HG02798 (cell line): ENCODE measurements around the gene PCBP4.
A peak's percentile ranks its signal among the peaks of the same experiment; 100 is the strongest.

Experiments
- ATAC-seq: cut with Tn5 transposase; IDR thresholded peaks from one replicate; pipeline ENCODE4 v1.9.1; 2021; ENCODE audit warnings: mild to moderate bottlenecking; ENCODE audit not compliant: unreplicated experiment, poor library complexity

Gene PCBP4

DNA sequence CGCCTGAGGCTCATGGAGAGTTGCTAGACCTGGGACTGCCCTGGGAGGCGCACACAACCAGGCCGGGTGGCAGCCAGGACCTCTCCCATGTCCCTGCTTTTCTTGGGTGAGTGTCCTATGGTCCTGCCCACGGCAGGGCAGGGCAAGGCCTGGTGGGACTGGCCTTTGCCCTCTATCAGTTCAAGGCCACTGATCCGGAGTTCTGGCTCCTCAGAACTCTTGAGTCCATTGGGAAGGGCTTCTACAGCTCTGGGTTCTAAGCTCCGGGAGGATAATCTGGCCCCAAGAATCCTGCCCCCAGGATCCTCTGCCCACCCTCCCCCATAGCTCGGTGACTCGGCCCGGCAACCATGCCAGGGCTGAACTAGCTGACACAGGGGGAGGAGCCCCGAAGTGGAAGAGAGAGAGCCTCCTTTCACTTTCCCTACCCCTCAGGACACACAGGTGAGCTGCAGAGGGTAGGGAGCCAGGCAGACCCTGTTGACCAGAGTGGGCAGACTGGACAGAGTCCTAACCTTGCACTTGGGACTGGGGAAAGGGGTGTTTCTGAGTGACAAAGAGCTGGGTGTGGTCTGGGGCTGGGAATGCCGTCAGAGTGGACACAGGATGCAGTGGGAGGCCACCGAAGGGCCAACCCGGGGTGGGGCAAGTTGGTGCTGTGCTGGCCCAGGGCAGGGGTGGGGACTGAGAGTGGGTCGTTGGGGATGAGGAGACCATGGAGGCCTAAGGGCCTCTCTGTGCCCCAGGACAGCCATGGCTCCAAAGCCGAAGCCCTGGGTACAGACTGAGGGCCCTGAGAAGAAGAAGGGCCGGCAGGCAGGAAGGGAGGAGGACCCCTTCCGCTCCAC lies 24.4 kb downstream of the PCBP4 start:
- peak; percentile 16 for ATAC-seq

GRCh38 chr3:51941798-51942602 lies 25.3 kb downstream of the PCBP4 start, which contains the start of the genes PARP3 and RRP9:
Gene PARP3 (plus strand): TSS chr3:51942363. CDS start chr3:51943356, 993 bp downstream.
Gene RRP9 (minus strand): TSS chr3:51941904. CDS start chr3:51941867, 37 bp downstream.
- ATAC-seq, result peak; percentile 93

DNA sequence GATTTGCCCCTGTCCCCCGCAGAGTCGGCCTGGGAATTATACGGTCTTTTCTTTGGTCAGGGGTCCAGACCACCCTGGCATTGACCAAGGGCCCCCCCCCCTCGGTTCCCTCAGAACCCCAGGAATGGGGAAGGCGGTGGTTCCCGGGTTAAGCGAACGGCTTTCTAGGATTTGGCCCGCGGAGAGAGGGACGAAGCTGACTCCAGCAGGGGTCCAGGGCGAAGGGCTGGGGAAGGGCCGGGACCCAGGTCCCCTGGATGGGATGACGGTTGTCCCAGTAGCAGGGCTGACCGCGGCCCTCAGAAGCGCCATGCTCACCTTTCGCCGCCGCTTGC lies 25.8 kb downstream of the PCBP4 start:
- ATAC-seq, result no peak

- no peak for ATAC-seq
Observed at GRCh38 chr3:51940648-51941462, 26.4 kb downstream of the PCBP4 start.

GRCh38 chr3:51938780-51939425 lies 28.4 kb downstream of the PCBP4 start:
- ATAC-seq, result no peak

- no peak for ATAC-seq
Observed at GRCh38 chr3:51937611-51938450, 29.4 kb downstream of the PCBP4 start.

DNA sequence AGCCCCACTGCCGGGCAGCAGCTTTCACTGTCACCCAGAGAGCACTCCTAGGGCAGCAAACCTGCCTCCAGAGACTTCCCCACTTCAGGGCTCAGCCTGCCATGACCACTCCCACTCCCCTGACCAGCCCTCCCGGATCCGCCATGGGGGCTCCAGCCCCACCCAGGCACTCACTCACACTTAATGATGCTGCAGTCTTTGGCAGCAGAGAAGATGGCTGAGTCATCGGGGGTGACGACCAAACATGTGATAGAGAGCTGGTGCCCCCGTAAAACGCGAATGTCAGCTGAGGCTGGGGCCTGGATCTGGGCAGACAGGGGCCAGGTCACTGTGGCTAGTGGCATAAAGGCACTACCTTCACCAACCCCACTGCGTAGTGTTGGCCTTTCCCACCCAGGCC lies 30.2 kb downstream of the PCBP4 start:
- ATAC-seq, result no peak

GRCh38 chr3:51935886-51936755 lies 31.1 kb downstream of the PCBP4 start:
- no peak for ATAC-seq

- no peak for ATAC-seq
Observed at GRCh38 chr3:51934991-51935885, 32.0 kb downstream of the PCBP4 start.

DNA sequence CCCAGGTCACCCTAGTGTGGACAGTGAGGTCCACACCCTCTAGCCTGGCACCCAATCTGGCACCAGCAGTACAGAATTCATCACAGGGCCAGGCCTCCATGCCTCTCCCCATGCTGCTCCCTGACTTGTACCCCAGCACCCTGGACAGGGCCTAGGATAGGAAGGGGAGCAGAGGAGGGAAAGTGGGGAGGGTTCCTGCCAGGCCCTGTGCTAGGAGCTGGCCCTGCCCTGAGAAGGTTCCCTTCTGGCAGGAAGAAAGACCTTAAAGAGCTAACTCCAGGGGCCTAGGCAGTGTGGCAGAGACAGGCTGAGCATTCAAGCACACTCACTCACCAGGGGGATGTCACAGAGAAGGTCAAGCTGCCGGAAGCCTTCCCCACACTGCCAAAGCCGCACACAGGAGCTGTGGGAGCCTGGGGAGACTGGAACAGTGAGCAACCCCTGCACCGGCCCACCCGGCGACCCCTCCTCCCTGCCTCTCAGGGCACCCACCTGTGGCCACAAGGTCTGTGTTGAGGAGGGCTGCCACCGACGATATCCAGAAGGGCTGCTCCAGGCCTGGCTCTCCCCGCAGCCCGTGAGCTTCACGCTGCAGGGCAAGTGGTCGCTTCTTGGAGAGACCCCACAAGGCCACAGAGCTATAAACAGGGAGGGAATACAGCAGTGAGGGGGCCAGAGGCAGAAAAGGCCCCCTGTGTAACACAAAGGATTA lies 33.0 kb downstream of the PCBP4 start:
- ATAC-seq, result no peak

GRCh38 chr3:51933471-51934138 lies 33.6 kb downstream of the PCBP4 start:
- ATAC-seq, result no peak

DNA sequence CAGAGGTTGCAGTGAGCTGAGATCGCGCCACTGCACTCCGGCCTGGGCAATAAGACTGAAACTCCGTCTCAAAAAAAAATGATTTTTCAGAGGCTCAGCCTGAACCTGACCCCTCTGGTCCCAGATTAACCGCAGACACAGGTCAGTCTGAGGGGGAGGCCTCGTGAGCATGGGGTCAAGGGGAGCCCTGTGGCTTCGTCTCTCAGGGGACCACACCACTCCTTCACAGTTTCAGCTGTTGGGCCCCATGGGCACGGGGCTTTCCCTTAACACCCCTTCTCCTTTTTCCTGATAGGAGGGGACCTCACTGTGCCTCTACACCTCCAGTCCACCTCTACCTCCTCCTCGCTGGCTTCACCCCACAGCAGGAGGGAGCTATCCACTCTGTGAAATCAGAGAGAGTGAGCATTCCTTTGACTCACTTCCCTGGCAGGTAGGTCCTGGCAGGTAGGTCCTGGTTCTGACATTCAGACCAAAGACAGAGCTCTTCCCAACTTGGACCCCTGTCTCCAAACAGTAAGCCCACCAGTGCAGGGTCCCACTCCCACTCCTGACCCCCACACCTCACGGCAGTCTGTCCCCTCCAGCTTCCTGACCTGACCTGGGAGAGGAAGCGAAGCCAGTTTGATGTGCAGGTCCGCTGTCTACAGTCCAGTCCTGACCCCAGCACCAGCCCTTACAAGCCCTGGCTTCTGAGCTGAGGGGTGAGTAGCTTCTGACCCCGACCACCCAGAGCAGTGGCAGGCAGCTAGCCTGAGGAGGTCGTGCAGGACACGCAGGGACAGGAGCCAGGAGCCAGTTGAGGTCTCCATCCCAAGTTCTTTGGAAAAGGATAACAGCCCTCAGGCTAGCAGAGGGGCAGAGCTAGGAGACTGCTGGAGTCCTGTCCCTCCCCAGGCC lies 34.5 kb downstream of the PCBP4 start:
- ATAC-seq, result no peak

- no peak for ATAC-seq
Observed at GRCh38 chr3:51931756-51932155, 35.5 kb downstream of the PCBP4 start.

- no peak for ATAC-seq
Observed at GRCh38 chr3:51930439-51930838, 36.8 kb downstream of the PCBP4 start.

GRCh38 chr3:51929420-51930003 lies 37.7 kb downstream of the PCBP4 start:
- ATAC-seq, result no peak
